Measurements from ENCODE around the gene ZNF225.
A peak's percentile ranks its signal among the peaks of the same experiment; 100 is the strongest.
"Not testable (repeated sequence)": the region's sequence is repeated elsewhere in the genome, so short reads cannot be mapped to it uniquely, and the experiment has no call there.

The ZNF225 gene

GRCh38 chr19:44163789-44164188 lies 50.6 kb downstream of the ZNF225 start:
- H3K27ac ChIP-seq (ENCODE audit: low read length): no peak overlapping the region
- H3K9ac ChIP-seq (ENCODE audit: low read depth, low read length): no peak overlapping the region
- peak overlapping the region in 1 of 2 experiments; percentile 83; a peak in 1 of 4 replicates for H3K4me3 ChIP-seq (ENCODE audit: low read depth in 1 of 2, low read length in 2 of 2)
- H3K4me2 ChIP-seq (ENCODE audit: insufficient read depth, low read length): peak overlapping the region; percentile 81
- DNase-seq: no peak
- H4K20me1 ChIP-seq (ENCODE audit: insufficient read depth, low read length): no peaks in the 10 kb centered on the region
- peaks cover 37% of the 10 kb centered on the region for H3K79me2 ChIP-seq (ENCODE audit: insufficient read depth, low read length)
- no peaks in the 10 kb centered on the region for H3K27me3 ChIP-seq (ENCODE audit: insufficient read depth, low read length, poor library complexity)
- TF ChIP-seq EZH2 (IDR thresholded peaks at IDR 0.05; ENCODE audit: borderline replicate concordance, low read depth, low read length, severe bottlenecking) (no peak), CTCF (IDR thresholded peaks at IDR 0.05; ENCODE audit: borderline replicate concordance, extremely low read depth, low read length, poor library complexity, severe bottlenecking) (no peak)
- H3K9me3 ChIP-seq (ENCODE audit: insufficient read depth, low read length, severe bottlenecking): peaks cover 2% of the 10 kb centered on the region
- H2AFZ ChIP-seq (ENCODE audit: low read depth, low read length): 0 out of 2 replicates have a peak overlapping the region, but pooled peaks have one; percentile 94
- ATAC-seq (ENCODE audit: insufficient read depth, low read depth): no peak
- H3K4me1 ChIP-seq (ENCODE audit: insufficient read depth, low read length): peaks cover 38% of the 10 kb centered on the region
- H3K36me3 ChIP-seq (ENCODE audit: insufficient read depth, low read length): peaks cover 23% of the 10 kb centered on the region

GRCh38 chr19:44164327-44164672 lies 51.1 kb downstream of the ZNF225 start:
- Histone ChIP-seq H3K9ac (ENCODE audit: low read depth, low read length) (peak overlapping the region; percentile 71), H3K9me3 (ENCODE audit: insufficient read depth, low read length, severe bottlenecking) (peaks cover 2% of the 10 kb centered on the region), H3K27ac (ENCODE audit: low read length) (peak overlapping the region; percentile 93), H3K4me2 (ENCODE audit: insufficient read depth, low read length) (peak overlapping the region; percentile 81), H2AFZ (ENCODE audit: low read depth, low read length) (peak overlapping the region; percentile 94), H3K79me2 (ENCODE audit: insufficient read depth, low read length) (peaks cover 42% of the 10 kb centered on the region), H3K4me1 (ENCODE audit: insufficient read depth, low read length) (peaks cover 38% of the 10 kb centered on the region), H3K4me3 (ENCODE audit: low read depth in 1 of 2, low read length in 2 of 2) (peak overlapping the region; percentile 74 to 83), H4K20me1 (ENCODE audit: insufficient read depth, low read length) (no peaks in the 10 kb centered on the region), H3K36me3 (ENCODE audit: insufficient read depth, low read length) (peaks cover 28% of the 10 kb centered on the region), H3K27me3 (ENCODE audit: insufficient read depth, low read length, poor library complexity) (no peaks in the 10 kb centered on the region)
- DNase-seq (no peak), ATAC-seq (ENCODE audit: insufficient read depth, low read depth) (no peak)
- no peak for TF ChIP-seq CTCF (IDR thresholded peaks at IDR 0.05; ENCODE audit: borderline replicate concordance, extremely low read depth, low read length, poor library complexity, severe bottlenecking)
- TF ChIP-seq EZH2 (IDR thresholded peaks at IDR 0.05; ENCODE audit: borderline replicate concordance, low read depth, low read length, severe bottlenecking): no peak

GRCh38 chr19:44164673-44165512 lies 51.7 kb downstream of the ZNF225 start, which contains the start of gene ZNF226:
Gene ZNF226 (plus strand): TSS chr19:44165100. CDS start chr19:44170081, 4,981 bp downstream.
- Histone ChIP-seq H2AFZ (ENCODE audit: low read depth, low read length) (peak within 1 kb of the TSS; percentile 94), H3K4me2 (ENCODE audit: insufficient read depth, low read length) (peak within 1 kb of the TSS; percentile 81), H3K4me1 (ENCODE audit: insufficient read depth, low read length) (peaks cover 38% of the 10 kb centered on the region), H3K79me2 (ENCODE audit: insufficient read depth, low read length) (peaks cover 48% of the 10 kb centered on the region), H3K27me3 (ENCODE audit: insufficient read depth, low read length, poor library complexity) (no peaks in the 10 kb centered on the region), H3K9ac (ENCODE audit: low read depth, low read length) (peak within 1 kb of the TSS; percentile 71), H3K4me3 (ENCODE audit: low read depth in 1 of 2, low read length in 2 of 2) (peak within 1 kb of the TSS; percentile 74 to 83), H3K36me3 (ENCODE audit: insufficient read depth, low read length) (peaks cover 34% of the 10 kb centered on the region), H4K20me1 (ENCODE audit: insufficient read depth, low read length) (no peaks in the 10 kb centered on the region), H3K27ac (ENCODE audit: low read length) (peak within 1 kb of the TSS; percentile 93), H3K9me3 (ENCODE audit: insufficient read depth, low read length, severe bottlenecking) (peaks cover 4% of the 10 kb centered on the region)
- TF ChIP-seq CTCF (IDR thresholded peaks at IDR 0.05; ENCODE audit: borderline replicate concordance, extremely low read depth, low read length, poor library complexity, severe bottlenecking) (peak; percentile 9), EZH2 (IDR thresholded peaks at IDR 0.05; ENCODE audit: borderline replicate concordance, low read depth, low read length, severe bottlenecking) (no peak)
- peak; percentile 98 for ATAC-seq (ENCODE audit: insufficient read depth, low read depth)
- DNase-seq: peak; percentile 93

GRCh38 chr19:44170660-44171059 lies 57.5 kb downstream of the ZNF225 start:
- H3K4me2 ChIP-seq (ENCODE audit: insufficient read depth, low read length); H3K4me3 ChIP-seq (ENCODE audit: low read depth in 1 of 2, low read length in 2 of 2); ATAC-seq (ENCODE audit: insufficient read depth, low read depth); H2AFZ ChIP-seq (ENCODE audit: low read depth, low read length); DNase-seq; H3K9ac ChIP-seq (ENCODE audit: low read depth, low read length); H3K27ac ChIP-seq (ENCODE audit: low read length); H4K20me1 ChIP-seq (ENCODE audit: insufficient read depth, low read length); H3K27me3 ChIP-seq (ENCODE audit: insufficient read depth, low read length, poor library complexity): not testable (repeated sequence)
- Histone ChIP-seq H3K4me1 (ENCODE audit: insufficient read depth, low read length) (peaks cover 25% of the 10 kb centered on the region), H3K36me3 (ENCODE audit: insufficient read depth, low read length) (peaks cover 87% of the 10 kb centered on the region), H3K79me2 (ENCODE audit: insufficient read depth, low read length) (peaks cover 42% of the 10 kb centered on the region), H3K9me3 (ENCODE audit: insufficient read depth, low read length, severe bottlenecking) (peaks cover 16% of the 10 kb centered on the region)
